Measurements from ENCODE around the gene SLC1A2.
"Not testable (repeated sequence)": the region's sequence is repeated elsewhere in the genome, so short reads cannot be mapped to it uniquely, and the experiment has no call there.

SLC1A2 gene

DNA sequence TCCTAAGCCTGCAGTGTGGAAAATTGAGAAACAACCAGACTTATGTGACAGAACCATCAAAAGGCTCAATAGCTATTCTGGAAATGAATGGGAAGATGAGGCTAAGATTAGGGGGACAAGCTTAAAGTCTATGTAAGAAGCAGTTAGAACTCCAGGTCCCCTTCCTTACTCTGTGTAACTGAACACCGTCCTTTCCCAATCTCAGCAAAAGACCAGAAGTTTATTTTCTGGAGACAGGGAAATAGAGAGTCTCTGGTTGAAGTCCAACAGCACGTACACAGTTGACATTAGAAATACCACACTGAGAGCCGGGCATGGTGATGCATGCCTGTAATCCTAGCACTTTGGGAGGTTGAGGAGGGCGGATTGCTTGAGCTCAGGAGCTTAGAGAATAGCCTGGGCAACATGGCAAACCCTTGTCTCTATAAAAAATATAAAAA, 186.4 kb downstream of the SLC1A2 start:
- no peak overlapping the region for H3K4me3 ChIP-seq (ENCODE audit: low read depth, low read length)

DNA sequence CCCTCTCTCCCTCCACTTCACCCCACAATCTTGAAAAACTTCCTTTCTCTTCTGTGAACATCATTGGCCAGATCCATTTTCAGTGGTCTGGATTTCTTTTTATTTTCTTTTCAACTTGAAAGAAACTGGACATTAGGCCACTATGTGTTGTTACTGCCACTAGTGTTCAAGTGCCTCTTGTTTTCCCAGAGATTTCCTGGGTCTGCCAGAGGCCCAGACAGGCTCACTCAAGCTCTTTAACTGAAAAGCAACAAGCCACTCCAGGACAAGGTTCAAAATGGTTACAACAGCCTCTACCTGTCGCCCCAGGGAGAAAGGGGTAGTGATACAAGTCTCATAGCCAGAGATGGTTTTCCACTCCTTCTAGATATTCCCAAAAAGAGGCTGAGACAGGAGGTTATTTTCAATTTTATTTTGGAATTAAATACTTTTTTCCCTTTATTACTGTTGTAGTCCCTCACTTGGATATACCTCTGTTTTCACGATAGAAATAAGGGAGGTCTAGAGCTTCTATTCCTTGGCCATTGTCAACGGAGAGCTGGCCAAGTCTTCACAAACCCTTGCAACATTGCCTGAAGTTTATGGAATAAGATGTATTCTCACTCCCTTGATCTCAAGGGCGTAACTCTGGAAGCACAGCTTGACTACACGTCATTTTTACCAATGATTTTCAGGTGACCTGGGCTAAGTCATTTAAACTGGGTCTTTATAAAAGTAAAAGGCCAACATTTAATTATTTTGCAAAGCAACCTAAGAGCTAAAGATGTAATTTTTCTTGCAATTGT, 188.1 kb downstream of the SLC1A2 start:
- H3K4me3 ChIP-seq (ENCODE audit: low read depth, low read length): no peak overlapping the region

DNA sequence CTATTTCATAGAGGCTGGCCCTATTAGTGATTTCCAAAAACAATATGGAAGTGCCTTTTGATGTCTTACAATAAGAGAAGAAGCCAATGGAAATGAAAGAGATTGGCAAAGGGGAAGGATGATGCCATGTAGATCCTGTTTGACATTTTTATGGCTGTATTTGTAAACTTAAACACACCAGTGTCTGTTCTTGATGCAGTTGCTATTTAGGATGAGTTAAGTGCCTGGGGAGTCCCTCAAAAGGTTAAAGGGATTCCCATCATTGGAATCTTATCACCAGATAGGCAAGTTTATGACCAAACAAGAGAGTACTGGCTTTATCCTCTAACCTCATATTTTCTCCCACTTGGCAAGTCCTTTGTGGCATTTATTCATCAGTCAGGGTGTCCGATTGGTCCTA, 189.0 kb downstream of the SLC1A2 start:
- no peak overlapping the region for H3K4me3 ChIP-seq (ENCODE audit: low read depth, low read length)

DNA sequence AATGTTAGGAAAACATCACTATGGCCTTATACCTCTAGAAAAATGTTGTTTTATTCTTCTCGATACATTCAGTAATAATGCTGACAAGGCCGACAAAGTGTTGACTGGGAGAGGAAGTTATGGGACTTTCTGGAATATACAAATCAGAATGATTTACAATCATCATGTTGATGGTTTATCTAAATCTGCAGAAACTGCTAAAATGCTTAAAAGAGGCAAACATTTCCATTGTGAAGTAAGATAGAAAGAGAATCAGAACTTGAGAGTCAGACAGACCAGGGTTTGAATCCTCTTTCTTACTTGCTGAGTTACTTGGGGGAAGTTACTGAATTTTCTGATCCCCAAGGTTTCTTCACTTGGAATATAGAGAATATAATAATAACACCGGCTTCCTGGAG, 191.0 kb downstream of the SLC1A2 start:
- H3K4me3 ChIP-seq (ENCODE audit: low read depth, low read length): no peak overlapping the region

DNA sequence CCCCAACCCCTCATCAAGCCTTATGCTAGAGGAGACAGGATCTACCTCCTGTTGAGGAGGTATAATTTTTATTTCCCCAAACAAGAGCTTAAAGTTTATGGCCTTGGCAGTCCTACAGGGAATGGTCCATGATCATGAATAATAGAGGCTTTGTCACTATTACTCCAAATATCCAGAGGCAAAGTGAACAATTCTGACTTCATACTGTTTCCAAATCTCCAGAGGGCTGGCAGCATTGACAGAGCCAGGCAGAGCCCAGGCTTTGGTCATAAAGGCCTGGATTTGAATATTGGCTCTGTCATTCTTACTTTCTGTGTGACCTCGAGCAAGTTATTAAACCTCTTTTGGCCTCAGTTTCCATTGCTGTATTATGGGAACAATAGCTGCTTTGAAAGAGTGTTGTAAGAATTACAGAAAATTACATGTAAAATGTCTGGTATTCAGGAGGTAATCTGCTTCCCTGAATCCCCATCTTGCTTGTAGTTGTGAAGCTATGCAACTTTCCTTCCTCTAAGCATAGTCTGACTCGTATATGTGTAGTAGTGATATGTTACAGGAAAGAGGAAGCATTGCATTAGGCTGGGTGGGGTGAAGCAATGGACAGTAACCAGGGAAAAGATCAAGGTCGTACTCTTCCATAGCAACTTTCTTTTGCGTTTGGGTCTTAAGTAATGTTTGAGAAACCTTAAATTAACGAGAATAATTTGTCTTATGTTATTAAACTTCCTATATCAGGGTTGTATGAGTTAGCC, 191.6 kb downstream of the SLC1A2 start:
- no peak overlapping the region for H3K4me3 ChIP-seq (ENCODE audit: low read depth, low read length)

DNA sequence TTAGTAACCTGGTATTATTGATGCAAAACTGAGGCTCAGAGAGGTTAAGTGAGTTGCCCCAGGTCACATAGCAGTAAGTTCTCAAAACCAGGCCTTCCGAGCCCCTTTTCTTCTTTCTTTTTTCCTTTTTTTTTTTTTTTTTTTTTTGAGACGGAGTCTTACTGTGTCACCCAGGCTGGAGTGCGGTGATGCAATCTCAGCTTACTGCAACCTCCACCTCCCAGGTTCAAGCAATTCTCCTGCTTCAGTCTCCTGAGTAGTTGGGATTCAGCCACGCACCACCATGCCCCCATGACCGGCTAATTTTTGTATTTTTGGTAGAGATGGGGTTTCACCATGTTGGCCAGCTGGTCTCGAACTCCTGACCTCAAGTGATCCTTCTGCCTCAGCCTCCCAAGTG, 192.6 kb downstream of the SLC1A2 start:
- not testable (repeated sequence) for H3K4me3 ChIP-seq (ENCODE audit: low read depth, low read length)

DNA sequence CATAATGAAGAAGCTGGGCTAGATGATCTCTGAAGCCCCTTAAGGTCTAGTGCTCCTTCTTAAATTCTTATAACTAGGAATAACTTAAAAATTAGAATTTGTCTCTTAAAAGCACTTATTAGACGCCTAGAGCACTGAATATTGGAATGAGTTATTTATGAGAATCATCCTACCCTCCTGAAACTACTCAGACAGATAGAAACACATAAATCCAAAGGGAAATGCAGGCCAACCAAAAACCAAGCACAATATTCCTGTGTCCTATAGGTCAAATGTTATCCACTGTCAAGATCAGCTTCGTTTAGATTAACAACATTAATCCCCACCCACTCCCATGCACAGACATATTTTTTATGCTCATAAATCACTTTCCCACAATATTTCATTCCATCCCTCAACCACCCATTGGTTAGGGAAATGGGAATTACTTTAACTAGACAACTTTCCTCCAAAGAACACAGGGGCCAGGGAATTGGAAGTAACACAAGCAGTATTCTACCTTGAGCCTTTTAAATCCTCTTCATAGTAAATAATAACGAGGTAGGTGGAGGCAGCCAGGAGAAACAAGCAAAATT, 193.3 kb downstream of the SLC1A2 start:
- no peak overlapping the region for H3K4me3 ChIP-seq (ENCODE audit: low read depth, low read length)

DNA sequence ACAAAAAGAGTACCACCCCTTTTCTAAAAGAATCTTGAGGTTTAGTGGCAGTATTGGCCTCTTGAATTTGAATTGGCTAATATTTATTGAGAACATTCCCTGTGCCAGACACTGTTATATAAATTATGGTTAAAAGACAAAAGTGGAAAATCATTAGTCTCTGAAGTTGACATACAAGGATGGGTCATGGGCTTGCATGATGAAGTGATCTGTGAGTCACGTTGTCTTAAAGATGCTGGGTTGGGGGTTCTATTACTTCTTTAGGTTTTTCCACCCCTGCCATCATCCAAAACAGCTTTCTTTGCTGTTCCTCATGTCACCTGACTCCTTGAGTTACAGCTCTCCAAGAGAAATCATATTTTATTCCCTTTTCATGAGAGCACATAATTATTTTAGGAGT, 195.4 kb downstream of the SLC1A2 start:
- H3K4me3 ChIP-seq (ENCODE audit: low read depth, low read length): no peak overlapping the region

DNA sequence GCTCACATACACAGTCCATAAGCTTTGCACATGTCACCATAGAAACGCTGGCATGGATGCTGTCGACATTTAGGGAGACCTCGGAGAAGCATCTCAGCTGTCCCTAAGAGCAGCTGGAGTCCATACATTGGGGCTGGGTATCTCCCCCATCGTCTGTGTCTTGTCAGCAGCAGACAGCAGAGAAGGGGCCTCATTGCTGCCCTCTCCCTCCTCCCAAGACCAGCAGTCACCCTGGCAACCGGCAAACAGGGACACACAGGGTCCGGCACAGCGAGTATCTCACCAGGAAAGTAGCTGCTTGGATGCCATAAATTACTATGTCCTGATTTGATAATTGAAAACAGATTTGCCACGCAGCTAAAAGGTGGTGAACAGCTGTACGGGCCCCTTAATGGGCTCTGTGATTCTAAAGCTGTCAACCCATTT, 196.0 kb downstream of the SLC1A2 start:
- H3K4me3 ChIP-seq (ENCODE audit: low read depth, low read length): no peak overlapping the region

DNA sequence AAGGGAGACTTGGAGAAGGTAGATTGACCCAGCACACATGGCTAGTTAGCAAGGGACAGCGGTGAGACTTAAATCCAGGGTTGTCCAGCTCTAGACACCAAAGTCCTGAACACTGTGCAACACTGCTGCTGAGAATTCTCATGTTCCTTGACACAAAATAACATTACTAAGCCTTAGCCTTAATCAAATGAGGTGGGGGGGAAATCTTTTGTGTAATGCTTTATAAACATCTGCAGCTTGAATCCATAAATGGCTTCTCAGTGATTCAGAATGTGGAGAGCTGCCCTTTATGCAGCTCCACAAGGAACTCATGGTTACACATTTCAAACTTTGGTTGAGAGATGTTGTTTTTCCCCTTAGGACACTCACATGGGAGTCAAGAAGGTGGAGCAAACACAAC, 200.4 kb downstream of the SLC1A2 start:
- no peak overlapping the region for H3K4me3 ChIP-seq (ENCODE audit: low read depth, low read length)

DNA sequence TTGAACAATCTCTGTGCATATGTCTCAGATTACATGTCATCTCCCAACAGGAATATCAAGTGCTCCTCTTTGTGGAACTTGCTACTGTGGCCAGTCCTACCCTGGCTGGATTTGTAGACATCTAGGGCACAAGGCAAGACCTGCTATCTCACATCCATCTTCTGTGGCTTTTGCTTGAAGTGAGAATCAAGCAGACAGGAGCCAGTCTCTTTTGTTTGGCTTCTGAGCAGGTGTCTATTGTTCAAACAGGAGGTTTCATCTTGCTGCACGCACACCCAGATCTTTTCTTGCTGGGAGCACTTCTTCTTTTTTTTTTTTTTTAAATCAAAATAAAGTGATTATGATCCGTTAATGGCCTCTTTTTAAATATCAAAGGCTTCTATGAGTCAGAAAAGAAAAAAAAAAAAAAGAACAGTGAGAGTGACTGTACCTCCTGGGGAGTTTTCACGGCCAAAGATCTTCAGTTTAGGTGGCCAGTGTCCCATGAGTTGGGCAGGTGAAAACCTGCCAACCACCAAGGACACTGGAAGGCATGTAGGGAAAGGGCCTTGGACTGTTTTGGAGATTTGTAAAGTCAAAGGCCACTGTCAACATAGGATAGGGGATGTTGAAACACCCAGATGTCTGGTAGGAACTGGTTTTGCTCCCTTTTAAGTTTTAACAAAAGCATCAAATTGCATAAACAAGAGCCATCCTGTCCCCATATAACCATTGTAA, 202.2 kb downstream of the SLC1A2 start:
- no peak overlapping the region for H3K4me3 ChIP-seq (ENCODE audit: low read depth, low read length)

DNA sequence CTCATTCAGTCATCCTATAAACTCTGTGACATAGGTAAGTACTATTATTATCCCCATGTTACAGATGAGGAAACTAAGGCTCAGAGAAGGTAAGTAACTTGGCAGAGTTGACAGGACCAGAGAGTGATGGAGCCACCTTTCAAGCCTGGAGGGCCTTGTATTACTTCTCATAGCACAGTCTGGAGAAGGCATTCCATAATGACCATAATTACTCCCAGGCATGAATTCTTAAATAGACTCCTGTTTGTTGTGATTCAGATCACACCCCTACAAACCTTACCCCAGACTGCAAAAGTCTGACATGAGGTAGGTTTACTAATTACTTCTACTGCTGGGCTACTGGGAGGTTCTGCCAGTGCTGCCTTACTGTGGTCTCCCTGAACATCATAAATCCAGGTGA, 203.4 kb downstream of the SLC1A2 start:
- no peak overlapping the region for H3K4me3 ChIP-seq (ENCODE audit: low read depth, low read length)

DNA sequence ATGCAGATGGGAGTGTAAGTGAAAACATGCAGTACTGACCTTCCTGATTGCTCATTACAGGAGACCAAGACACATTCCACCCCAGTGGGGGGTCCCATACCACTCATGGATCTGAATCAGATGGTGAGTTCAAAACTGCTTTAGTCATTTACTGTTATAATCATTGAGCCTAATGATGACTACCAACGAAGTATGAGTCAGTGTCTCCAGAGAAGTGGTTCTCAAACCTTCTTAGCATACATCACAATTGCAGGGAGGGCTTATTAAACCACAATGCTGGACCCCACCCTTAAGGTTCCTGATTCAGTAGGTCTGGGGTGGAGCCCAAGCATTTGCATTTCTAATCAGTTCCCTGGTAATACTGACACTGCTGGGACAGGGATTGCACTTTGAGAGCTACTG, 204.6 kb downstream of the SLC1A2 start:
- H3K4me3 ChIP-seq (ENCODE audit: low read depth, low read length): no peak overlapping the region

DNA sequence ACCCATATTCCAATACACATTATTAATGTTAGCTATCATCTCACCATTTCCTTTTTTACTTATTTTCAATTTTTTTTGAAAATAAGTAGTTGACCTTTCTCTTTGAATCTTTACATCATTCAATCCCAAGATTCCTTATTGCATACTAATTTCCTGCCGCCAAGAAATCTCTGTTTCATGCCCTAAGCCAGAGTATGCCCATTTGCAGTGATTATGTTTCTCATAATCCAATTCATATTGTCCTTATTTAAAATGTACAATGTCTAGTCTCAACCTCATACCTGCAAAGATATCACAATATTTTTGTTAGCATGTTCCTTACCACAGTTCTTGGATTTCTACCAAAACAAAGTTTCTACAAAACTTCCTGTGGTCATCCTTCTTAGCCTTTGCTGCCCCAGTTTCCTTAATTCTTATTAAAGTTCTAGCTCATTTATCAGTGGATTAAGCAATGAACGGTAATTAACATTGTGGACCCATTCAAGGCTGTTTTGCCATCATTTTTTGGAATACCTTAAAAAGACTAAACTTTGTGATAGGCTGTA, 205.1 kb downstream of the SLC1A2 start:
- no peak overlapping the region for H3K4me3 ChIP-seq (ENCODE audit: low read depth, low read length)

DNA sequence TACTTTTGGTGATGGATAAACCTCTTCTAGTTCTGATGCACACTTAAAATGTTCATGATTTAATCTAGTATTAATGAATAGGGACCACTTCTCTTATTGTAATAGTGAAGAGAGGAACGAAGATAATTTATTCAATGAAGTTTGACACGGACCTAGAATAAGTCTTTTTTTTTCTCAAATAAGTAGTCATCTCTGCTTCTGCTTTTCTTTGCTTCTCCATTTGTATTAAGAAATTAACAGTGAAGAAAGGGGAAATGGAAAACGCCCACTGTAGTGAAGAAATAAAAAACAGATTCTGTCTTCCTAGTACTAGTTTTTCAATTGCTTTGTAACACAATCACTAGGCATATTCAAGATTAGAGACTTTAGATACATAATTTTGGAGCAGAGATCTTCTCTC, 207.4 kb downstream of the SLC1A2 start:
- H3K4me3 ChIP-seq (ENCODE audit: low read depth, low read length): no peak overlapping the region

DNA sequence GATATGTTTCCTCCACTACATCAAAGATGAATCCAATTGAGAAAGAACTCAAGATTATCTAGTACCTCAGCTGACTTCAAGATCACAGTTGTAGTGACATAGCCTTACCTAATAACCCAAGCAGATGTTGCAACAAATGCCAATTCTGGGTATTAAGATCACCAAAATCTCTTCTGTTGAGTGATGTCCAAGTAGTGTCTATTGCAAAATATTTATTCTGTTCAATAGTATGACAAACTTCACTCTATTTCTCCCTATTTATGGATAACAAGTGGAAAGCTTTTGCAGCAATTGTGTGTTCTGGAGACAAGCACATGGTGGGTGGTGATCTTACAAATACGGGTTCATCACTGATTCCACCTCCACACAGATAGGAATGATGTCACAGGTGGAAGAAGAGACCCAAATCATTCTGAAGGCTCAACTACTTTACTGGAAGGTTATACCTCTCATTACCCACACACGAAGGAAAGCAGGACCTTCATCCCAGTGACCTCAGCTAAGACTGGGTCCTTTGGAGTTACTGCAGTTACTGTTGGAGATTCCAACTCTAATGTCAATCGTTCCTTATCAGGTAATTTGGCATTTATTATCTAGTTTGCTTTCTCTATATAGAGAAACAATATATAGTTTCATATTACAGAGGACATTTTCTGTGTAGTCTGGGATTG, 208.3 kb downstream of the SLC1A2 start:
- no peak overlapping the region for H3K4me3 ChIP-seq (ENCODE audit: low read depth, low read length)

DNA sequence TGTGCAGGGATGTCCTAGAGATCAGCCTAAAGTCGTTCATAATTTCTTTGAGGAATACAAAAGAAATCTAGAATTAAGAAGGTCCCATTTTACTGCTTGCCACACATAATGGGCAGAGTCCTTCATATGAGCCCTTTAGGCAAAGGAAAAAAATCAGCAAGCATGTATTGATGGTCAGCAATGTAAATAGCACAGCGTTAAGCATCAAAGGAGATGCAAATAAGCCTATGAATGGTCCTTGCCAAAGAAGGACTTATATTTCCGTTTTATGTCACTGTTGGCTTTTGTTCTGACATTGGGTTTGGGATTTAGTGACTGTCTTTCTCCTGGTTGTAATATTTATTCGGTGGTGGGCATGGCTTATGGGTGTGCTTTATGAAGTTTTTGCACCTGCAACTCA, 210.6 kb downstream of the SLC1A2 start:
- H3K4me3 ChIP-seq (ENCODE audit: low read depth, low read length): no peak overlapping the region

DNA sequence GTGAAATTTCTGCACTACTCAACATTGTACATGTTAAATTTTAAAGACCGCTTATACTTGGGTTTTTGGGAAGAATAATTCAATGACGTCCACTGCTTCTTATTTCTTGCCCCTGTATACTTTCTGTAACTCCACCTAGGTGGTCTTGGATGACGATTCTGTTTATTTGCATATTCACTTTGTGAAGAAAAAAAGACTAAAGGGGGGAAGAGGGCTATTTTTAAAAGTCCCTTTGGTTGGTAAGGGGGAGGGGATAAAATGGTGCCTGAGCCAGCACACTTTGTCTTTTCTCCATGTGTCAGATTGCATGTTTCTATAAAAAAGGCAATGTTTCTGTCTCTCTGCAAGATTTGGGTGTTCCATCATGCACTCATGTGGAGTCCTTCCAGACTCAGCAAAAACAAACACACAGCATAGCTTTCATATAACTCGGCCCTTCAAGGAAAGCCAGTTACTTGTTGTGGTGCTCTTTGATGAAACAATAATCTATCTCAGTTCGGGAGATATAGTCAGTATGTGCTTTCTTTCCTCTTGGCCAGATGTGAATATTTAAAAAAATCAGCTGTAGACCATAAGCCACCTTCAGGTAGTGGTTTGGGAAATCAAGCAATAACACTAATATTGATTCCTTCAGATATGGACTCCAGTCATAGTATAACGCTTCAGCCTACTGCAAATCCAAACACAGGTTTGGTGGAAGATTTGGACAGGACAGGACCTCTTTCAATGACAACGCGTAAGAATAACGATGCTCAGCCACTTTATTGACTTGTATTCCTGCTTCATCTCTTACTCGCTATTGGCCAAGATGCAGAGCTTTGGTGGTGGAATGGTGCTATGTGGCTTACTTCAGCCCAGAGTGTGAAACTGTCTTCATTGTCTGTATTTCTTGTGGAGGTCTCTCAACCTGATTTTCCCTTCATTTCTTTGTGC, 211.6 kb downstream of the SLC1A2 start:
- H3K4me3 ChIP-seq (ENCODE audit: low read depth, low read length): no peak overlapping the region

DNA sequence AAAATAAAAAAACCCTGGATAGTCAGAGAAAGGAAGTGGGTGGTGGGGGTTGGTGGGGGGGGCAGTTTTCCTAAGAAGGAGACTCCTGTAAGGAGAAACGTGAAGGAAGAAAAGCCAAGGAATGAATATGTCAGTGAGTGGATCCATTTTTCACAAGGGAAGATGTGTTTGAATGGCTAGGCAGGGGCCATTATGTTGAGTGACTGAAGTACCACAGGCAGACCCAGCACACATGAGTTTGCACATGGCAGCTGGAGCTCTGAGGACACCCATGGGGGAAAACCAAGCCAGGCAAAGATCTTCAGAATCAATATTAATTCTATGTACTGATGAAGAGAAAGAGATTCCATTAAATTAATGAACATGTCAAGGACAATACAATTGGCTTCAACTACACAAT, 212.7 kb downstream of the SLC1A2 start:
- no peak overlapping the region for H3K4me3 ChIP-seq (ENCODE audit: low read depth, low read length)

DNA sequence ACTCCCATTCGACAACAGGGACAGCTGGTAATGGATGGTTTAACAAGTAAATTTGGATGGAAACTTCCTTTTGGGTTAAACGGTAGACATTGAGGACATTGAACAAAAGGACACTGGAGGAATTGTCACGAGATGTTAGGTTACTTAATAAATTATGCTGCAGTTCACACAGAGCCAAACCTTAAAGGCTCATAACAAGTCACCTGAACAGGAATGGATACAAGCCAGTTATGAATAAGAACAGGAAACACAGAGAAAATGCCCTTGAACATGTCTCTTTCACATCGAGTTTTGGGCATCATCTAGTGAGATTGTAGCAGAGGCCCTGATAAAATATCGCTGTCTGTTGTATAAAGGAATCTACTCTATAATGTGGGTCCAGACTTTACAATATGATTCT, 214.7 kb downstream of the SLC1A2 start:
- H3K4me3 ChIP-seq (ENCODE audit: low read depth, low read length): no peak overlapping the region
